Spleen (tissue), 7 donors: ENCODE results near the gene NCOA3.

Source experiments
- POLR2A ChIP-seq, 3 donors: fragments of 450-650 bp; IDR thresholded peaks; one replicate each; pipeline ENCODE4 v1.5.1; 2017; ENCODE audit warnings: antibody characterized with exemption in 3 of 3, mild to moderate bottlenecking in 1 of 3
- POLR2AphosphoS5 ChIP-seq, 3 donors: sonication (generic); formaldehyde crosslinking; IDR thresholded peaks; one replicate each; pipeline ENCODE4 v1.5.1; 2017; ENCODE audit warnings: antibody characterized with exemption in 3 of 3
- TF ChIP-seq, protein P1 (sequence below), 11 experiments: fragments of 200-600 bp in 7 of 11; fragments of 450-650 bp in 4 of 11; sonication (generic) in 4 of 11; IDR thresholded peaks in 8 of 11; conservative IDR thresholded peaks in 3 of 11; 1 replicate in 7 of 11; 2 replicates in 4 of 11; pipeline versions ENCODE4 v1.4.0 to v1.8.0; 2016 to 2021; ENCODE audit warnings: antibody characterized with exemption in 11 of 11, inconsistent platforms in 4 of 11, mild to moderate bottlenecking in 1 of 11
- donor health status: DM: no; HTN: no; CAD: no; lungs with moderate emphysema.
- donor health status: DM: no; HTN: no; CAD: no.
- donor health status: DM: no; HTN: no; CAD: no.

DNA sequence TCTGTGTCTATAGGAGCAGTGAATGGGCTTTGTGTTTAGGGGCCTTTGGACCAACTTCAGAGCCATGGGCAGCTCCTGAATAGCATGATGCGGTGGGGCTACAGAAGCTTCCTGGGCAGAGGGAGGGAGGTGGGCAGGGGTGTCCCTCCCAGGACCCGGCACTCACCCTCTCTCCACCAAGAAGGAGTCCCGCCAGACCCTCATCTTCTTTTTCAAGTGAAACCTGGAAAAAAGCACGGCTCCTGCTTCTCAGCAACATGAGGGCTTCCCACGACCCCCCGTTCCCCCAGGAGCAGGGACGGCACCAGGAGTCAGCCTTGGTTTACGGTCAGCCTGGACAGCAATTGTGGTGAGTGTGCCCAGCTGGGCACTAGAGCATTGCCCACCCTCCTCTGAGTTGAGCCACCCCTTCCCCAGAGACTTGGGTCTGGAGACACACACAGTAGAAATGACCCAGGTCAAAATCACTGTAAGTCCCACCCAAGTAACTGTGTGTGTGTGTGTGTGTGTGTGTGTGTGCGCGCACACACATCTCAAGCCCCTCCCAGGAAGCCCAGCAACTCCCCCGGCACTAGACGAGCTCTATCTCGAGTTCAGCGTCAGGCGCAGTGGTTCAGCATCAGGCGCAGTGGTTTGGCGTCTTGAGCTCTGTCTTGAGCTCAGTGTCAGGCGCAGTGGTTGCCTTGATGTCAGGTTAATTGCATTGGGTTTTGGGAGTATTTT, 175.4 kb downstream of the NCOA3 start:
- TF ChIP-seq, protein P1, sequence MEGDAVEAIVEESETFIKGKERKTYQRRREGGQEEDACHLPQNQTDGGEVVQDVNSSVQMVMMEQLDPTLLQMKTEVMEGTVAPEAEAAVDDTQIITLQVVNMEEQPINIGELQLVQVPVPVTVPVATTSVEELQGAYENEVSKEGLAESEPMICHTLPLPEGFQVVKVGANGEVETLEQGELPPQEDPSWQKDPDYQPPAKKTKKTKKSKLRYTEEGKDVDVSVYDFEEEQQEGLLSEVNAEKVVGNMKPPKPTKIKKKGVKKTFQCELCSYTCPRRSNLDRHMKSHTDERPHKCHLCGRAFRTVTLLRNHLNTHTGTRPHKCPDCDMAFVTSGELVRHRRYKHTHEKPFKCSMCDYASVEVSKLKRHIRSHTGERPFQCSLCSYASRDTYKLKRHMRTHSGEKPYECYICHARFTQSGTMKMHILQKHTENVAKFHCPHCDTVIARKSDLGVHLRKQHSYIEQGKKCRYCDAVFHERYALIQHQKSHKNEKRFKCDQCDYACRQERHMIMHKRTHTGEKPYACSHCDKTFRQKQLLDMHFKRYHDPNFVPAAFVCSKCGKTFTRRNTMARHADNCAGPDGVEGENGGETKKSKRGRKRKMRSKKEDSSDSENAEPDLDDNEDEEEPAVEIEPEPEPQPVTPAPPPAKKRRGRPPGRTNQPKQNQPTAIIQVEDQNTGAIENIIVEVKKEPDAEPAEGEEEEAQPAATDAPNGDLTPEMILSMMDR (IDR thresholded peaks at IDR 0.05 in 8 of 11, conservative IDR thresholded peaks at IDR 0.05 in 3 of 11) = no peak
- TF ChIP-seq POLR2AphosphoS5 (IDR thresholded peaks at IDR 0.05) = no peak
- no peak for TF ChIP-seq POLR2A (IDR thresholded peaks at IDR 0.05)
